DMS79 (cell line): Measurements from ENCODE around the gene POLR2C.

ENCODE experiments used
- DNase-seq: peaks from one replicate; lab custom pipeline; 2025; lab: John Stamatoyannopoulos, UW

POLR2C gene

DNA sequence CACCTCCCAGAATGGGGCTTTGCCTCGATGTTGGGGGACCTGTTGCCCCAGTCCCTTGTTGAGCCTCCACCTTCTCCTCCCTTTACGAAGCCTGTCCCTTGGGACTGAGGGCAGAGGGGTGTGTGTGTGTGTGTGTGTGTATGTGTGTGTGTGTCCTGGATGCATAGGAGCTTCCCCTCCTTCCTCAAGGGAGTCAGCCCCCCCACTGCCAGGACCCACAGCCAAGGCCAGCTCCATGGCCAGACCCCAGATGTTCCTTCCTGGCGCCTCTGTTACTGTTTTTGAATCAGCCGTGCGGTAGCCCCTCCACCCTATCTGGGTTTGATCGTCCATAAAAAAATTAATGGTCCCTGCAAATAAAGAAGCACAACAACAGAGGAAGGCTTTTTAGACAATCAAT, 41.5 kb downstream of the POLR2C start:
- DNase-seq, result peak; percentile 41

DNA sequence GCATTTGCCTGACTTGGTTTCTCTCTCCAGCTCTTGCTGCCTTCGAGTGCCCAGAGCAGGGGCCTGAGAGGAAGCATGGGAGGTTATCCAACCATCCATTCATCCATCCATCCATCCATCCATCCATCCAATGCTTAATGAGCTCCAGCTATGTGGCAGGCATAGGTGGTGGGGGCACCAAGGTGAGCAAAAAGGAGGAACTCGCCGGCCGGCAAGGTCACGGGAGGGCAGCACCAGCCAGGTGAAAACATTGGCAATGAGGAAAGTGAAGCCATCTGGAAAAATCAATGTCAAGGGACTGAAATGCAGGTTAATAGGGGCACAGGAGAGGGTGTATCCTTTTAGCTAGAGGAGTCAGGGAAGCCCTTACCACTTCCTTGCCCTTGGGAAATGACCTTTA, 42.0 kb downstream of the POLR2C start:
- DNase-seq, result peak; percentile 41

DNA sequence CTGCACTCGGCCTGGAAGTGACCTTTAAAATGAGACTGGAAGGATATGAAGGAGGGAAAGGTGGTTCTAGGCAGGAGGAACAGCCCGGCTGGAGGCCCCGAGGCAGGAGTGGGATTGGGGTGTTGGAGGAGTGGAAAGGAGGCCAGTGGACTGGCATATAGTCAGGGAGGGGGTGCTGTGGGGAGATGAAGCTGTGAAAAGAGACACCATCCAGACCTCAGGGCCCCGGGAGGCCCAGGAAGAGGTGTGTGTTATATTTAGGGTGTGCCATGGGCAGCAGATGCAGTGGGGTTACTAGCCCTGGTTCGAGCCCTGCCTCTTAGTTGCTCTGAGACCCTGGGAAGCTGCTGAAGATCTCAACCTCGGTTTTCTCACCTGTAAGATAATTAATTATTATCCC, 42.7 kb downstream of the POLR2C start:
- no peak for DNase-seq

DNA sequence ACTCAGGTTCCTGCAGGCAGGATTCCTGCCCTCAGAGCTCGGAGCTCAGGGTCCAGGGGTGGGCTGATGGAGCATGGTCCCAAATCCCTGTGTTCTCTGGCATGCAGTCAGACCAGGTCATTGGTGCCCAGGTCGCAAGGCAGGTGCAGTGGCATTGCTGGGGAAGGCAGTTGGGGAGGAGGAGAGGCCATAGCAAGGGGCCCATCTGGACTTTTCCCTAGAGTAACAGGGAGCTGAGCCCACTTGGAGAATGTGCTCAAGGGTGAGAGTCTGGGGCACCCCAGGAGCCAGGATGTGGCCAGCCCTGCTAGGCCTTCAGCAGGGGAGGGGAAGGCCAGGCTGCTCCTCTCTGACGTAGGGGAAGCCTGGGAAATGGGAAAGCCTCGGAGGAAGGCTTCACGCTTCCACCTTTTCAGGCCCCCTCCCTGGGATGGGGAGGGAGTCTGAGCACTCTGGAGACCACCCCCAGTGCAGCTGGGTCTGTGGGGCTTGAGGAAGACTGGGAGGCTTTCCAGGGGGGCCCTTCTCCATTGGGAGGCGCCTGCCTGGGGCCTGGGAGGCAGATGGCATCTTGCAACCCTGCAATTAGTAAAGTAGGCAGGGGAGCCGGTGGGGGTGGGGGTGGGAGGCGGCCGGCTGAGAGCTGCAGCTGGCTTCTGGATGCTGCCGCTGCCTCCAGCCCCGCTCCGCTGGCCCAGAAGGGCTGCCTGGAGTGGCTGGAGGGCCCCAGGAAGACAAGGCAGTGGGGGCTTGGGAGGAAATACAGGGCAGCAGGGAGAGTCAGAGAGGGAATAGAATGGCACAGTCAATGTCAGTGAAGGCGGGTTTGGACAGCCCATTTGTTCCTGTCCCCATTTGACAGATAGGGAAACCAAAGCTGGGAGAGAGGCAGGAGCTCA, 44.9 kb downstream of the POLR2C start:
- DNase-seq, result peak; percentile 33

DNA sequence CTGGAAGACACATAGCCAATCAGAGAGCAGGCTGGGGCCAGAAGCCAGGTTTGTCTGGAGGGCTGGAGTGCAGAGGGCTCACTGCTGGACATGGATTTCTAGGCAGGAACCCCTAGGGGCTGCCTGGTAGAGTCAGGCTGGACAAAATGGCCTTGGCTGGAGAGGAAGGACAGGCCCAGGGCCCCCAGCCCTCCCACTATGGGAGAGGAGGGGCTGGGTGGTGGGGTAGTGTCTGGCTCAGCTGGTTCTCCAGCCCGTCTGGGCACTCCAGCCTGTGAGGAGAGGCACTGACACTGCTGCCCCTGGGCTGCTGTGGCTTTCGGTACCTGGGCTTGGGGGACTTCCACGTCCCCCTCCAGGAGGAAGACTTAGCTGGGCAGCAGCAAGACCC, 45.6 kb downstream of the POLR2C start:
- DNase-seq, result no peak

DNA sequence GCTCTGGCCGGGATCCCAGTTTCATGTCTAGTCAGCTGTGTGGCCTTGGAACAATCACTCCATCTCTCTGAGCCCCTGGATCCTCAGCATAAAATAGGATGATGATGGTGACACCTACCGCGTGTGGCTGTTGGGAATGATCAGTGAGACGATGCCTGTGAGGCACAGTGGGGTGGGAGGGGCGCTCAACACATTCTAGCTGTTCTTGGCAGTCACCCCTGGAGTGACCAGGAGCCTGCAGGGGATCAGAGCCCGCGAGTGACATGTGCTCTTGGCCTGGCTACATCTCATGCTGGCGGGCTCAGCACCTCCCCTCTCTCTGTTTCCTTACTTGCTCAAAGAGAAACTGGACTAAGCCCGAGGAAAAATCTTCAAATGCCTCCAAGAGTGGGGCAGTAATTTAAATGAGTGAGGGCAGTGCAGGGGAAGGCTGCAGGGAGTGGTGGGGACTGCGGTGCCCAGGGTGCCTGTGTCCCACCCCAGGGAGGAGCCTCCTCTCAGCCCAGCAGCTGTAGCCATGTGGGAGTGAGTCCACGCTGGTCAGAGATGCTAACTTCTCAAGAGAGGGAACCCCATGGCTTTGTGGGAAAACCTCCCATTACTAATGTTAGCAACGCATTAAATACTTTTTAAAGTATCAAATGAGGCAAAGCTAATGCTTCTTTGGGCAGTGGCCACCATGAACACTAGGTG, 46.9 kb downstream of the POLR2C start:
- DNase-seq, result no peak

DNA sequence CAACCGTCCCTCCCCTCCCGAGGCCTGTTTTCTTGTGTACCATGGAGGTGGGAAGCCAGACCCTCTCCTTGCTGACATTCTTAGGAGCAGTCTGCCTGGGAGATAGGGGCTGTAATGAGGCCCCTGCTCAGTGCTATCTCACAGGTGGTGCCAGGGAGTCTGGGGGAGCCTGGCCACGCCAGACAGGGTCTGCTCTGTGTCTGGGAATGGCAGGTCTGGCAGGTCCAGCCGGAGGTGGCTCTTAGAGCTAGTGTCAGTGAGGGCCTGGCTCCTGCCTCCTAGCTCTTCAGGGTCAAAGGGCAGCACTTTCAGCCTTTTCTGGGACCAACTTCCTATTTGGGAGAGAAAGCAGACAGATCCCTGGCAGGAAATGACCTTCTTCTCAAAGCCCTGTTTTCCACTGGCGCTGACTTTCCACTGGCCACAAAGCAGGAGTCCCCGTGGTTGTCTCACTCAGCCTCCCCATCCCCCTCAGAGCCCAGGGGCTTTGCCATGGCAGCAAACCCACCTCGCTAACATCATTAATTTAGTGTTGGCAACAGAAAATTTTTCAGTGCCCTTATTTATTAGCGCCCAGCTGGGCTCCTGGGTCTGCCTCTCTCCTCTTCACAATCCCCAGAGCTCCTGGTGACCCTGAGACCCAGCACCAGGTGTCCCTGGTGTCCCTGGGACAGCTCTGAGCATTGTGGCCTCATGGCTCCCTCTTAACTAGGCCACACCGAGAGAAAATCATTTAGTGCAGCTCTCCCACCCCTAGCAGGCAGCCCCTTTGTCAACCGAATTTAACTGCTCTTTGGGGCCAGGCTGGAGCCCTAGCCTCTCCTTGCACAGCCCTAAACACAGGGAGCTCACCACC, 47.8 kb downstream of the POLR2C start:
- no peak for DNase-seq

DNA sequence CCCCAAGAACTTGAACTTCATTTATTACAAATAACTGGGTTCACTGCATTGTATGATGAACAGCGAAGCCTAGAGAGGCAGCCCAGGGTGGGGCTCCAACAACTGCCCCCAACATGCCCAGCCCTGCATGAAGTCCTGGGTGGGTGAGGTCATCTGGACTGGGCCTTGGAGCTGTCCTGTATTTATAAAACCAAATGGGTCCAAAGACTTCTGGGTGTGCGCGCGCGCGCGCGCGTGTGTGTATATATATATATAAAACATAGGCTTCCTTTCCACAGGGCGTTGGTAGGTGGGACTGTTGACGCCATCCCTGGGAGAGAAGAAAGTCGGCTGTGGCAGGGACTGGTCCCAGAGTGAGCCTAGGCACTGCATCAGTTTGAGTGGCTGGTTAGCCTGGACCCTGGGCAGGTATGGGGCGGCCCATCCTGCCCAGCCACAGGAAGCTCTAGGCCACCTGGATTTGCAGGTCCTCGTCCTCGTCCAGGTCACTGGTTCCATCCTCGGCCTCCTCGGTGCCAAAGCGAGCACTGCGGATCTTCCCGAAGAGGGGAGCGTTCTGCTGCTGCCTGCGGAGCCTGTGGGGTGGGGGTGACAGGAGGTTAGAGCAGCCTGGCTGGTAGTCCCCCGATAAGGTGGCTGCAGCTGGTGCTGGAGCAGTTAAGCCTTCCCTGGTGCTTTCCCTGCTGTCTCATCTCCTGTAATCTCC, 50.0 kb downstream of the POLR2C start:
- DNase-seq, result no peak

DNA sequence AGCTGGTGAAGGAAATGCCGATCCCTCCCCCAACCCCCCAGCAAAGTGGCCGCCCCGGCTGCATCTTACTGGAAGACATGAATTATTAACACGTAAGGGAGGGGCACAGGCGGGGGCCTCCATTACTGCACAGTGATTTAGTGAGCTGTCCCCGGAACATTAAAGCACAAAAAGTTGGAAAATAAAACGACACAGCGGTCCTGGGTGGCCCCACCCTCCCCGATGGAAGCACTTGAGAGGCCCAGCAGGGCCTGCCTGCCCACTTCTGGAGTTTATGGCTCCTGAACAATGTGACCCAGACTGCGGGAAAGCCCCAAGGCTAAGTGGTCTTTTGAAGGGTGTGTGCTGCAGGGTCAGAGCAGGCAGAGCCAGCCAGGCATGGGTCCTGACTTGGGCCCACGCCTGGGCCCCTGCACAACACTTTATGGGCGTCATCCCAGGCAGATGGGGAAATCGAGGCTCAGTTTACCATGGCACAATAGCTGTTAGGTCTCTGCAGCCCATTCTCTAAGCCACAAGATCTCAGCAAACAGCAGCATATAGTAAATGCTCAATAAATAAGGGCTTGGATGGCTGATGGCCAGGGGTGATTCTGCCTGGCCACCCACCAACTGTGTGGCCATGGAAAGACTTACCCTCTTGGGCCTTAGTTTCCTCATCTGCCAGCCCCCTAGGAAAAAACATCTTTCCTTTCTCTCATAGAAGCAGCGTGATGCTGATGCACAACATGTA, 51.1 kb downstream of the POLR2C start:
- peak; percentile 60 for DNase-seq

DNA sequence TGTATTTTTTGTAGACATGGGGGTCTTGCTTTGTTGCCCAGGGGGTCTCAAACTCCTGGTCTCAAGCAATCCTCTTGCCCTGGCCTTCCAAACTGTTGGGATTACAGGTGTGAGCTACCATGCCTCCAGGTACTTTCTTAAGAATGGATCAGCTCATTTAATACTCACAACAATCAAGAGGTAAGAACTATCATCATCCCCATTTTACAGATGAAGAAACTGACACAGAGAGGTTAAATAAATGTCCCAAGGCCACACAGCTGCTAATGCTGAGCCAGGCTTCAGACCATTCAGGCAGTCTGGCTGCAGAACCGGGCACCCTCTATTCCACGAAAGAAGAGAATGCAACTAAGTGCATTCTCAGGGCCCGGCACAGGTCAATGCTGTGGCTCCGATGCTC, 51.9 kb downstream of the POLR2C start:
- no peak for DNase-seq

DNA sequence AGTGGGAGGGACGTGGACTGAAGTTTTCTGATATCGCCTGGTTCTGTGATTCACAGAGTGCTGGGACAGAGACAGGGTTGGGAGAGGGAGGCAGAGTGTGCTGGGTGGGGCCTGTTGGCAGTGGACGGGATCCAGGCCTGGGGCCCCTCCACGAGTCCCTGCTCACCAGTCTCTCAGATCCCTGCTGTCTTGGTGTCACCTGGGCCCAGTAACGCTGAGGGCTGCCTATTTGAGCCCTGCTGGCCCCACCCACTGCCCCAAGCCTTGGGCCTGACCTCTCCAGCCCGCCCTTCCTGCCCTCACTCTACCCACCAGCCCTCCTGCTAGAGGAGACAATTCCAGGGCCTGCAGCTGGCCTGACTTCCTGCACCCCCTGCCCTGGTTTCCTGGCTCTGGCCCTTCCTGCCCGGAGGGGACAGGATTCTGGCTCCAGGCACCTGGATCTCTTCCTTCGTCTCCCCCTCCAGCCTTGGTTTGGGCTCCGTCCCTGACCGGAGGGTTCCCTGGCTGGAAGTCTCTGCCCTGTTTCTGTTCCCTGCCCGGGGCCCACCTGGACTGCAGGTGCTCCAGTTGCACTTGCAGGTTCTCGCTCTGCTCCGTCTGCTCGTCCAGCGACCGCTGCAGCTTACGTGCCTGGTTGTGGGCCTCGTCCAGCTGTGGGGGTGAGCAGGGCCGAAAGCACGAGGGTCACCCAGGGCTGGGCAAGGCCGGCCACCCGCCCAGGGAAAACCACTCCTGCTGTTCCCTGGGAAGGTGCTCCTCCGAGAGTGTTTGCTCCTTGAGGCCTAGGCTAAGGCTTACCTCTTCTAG, 52.5 kb downstream of the POLR2C start:
- DNase-seq, result no peak

DNA sequence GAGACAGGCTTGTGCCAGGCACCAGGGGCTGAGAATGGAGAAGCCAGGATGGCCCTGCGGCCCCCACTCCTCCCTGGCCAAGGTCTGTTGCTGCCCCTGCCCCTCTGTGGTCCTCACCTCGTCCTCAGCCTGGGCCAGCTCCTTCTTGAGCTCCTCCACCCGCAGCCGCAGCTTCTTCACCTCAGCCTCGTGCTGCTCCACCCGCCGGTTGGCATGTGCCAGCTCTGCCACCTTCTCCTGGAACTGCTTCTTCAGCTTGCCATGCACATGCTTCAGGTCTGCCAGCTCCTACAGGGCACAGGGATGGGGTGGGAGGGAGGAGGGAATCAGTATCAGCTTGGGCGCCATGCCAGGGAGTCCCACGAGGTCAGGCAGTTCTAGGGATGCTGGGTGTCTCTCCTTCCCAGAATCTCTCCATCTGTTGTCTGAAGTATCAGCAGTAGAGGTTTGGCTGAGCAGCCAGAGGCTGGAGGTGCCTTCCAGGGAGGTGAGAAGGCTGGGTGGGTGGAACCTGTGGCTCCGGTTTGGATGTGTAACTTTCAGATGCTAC, 53.8 kb downstream of the POLR2C start:
- DNase-seq, result no peak

DNA sequence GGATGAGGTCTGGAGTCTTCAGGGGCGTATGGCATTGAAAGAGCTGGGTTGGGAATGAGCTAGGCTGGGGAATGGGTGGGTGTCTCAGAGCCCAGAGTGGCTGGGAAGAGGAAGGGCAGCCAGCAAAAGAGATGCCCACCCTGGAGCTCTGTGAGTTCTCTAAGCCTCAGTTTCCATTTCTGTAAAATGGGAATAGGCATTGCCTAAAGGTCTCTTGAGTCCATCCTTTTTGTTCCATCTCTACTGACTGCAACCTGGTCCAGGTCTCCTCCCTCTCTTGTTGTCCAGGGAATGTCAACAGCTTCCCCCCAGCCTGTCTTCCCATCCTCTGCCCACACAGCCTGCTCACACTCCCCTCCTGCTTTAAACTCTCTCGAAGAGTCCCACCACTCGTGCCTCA, 54.3 kb downstream of the POLR2C start:
- DNase-seq, result no peak

DNA sequence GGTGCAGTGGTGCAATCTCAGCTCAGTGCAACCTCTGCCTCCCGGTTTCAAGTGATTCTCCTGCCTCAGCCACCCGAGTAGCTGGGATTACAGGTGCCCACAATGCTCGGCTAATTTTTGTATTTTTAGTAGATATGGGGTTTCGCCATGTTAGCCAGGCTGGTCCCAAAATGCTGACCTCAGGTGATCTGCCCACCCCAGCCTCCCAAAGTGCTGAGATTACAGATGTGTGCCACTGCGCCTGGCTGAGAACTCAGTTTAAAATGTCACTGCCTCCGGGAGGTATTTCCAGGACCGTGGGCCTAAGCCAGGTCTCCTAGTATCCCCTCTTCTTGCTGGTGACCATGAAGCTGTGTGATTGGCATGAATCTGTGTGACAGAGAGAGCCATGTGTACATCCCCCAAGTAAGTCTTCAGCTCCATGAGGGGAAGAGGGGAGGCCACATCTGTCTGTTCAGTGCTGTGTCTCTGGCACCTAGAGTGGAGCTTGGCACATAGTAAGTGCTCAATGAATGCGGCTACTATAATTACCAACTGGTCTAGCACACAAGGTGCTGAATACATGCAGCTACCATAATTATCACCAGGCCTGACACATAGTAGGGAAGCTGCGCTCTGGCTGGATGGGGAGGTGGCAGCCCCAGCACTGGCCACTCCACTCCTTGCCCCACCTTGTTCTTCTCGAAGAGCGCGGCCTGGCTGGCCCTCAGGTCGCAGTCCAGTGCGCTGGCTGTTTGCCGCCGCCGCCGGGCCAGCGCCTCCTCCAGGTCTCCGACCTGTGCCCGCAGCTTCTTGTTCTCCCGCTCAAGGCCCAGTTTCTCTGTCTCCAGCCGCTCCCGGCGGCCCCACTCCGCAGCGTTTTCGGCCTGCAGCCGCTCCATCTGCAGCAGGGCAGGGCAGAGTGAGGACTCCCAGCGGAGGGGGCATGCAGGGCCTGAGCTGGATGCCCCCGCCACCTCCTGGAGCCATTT, 55.2 kb downstream of the POLR2C start:
- no peak for DNase-seq

DNA sequence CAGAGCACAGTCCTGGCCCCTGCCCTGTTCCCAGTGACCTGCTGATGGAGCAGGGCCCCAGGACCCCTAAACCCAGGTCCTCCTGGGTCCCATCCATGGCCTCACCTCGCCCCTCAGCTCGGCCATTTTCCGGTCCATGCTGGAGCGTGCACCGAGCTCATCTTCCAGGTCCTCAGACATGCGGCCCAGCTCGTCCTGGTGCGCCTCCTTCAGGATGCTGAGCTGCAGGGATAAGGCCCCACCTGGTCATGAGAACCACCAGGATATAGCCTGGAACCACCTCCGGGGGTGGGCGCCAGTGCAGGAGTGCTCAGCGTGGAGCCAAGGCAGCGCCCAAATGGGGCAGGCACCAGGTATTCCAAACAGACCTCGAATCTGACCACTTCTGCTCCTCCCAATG, 56.0 kb downstream of the POLR2C start:
- no peak for DNase-seq

DNA sequence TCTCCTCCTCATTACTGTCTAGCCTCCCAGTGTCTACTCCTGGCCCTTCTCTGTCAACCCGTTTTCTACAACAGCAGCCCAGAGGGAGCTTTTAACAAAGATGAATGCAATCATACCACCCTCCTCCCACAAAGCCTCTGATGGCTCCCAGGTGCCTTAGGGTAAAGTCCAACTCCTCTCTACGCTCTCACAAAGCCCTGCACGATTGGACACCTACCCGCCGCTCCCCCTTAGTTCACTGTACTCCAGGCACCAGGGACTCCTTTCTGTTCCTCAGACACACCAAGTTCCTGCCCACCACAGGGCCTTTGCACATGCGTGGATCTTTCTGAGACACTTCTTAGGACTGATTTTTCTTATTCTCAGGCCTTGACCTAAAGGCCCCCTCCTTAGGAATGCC, 56.4 kb downstream of the POLR2C start:
- no peak for DNase-seq

DNA sequence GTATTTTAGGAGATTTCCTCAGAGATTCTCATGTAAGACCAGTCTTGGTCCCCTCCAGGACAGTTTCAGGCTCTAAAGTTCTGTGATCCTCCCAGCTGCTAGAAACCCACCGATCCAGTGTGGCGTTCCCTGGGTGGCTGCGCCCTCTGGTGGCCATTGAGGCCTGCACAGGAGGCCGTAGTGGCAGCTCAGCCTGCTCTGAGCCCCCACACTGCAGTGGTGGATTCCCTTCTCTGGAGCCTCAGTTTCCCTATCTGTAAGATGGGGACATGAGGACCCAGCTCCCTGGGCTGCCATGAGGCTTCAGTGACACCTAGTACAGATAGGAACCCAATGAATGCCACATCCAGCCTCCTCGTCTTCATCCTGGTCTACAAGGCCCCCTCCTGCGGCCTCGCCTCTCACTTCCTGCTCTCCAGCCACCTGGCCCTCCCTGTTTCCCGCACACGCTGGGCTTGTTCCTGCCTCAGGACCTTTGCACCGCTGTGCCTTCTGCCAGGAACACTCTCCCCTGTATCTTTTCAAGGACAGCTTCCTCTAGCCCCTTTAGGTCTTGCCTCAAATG, 57.4 kb downstream of the POLR2C start:
- DNase-seq, result peak; percentile 9
